GM18858 (cell line): ENCODE data around the gene GULP1.
"Not testable (repeated sequence)": the region's sequence is repeated elsewhere in the genome, so short reads cannot be mapped to it uniquely, and the experiment has no call there.

Experiments used
- ATAC-seq: cut with Tn5 transposase; IDR thresholded peaks from one replicate; pipeline ENCODE4 v1.9.1; 2021; ENCODE audit not compliant: unreplicated experiment

GULP1 gene

GRCh38 chr2:188291617-188292347 is at the start of gene GULP1:
GULP1 (plus strand) TSS chr2:188291874; CDS start chr2:188477703, 185,829 bp downstream.
- ATAC-seq, result no peak

DNA sequence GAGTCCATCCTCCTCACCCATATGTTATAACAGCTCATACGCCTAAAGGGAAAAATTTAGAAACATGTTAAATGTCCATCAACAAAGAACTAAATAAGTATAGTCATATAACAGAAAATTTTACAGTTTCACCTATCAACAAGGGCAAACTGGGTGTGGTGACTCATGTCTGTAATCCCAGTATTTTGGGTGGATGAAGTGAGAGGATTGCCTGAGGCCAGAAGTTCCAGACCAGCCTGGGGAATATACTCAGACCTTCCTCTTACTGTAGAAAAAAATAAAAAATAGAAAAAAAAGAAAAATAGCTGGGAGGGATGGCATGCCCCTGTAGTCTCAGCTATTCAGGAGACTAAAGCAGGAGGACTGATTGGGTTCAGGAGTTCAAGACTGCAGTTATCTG is 48.3 kb upstream of the GULP1 start:
- no peak for ATAC-seq

DNA sequence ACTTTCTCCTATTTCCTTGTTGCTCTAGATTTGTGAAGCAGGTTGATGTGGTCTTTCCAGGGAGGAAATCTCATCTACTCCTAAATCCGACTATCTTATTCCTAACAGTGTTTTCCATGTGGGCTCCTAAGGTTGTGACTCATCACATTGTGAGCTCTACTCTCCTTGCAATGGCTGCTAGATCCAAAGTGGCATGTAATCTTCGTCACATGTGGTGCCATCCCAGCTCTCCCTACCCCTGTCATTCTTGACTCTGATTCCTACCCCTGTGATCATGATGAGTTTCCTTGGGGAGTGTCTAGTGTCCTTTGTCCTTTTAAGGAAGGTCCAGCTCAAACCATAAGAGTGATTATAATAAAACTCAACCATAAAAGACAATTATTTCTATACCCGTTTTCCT is 47.3 kb upstream of the GULP1 start:
- ATAC-seq, result no peak

DNA sequence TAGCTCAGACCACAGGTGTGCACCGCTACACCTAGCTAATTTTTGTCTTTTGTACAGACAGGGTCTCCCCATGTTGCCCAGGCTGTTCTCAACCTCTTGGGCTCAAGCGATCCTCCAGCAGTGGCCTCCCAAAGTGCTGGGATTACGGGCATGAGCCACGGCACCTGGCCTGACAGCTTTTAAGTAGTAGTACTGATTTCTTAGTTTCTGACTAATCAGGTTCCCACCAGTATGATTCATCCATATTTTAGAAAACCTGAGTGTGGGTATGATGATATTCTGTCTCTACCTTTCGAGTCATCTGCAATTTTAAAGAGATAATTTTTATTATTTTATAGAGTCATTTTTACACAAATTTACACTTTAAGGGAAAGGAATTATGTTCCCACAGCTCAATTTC is 46.4 kb upstream of the GULP1 start:
- no peak for ATAC-seq

DNA sequence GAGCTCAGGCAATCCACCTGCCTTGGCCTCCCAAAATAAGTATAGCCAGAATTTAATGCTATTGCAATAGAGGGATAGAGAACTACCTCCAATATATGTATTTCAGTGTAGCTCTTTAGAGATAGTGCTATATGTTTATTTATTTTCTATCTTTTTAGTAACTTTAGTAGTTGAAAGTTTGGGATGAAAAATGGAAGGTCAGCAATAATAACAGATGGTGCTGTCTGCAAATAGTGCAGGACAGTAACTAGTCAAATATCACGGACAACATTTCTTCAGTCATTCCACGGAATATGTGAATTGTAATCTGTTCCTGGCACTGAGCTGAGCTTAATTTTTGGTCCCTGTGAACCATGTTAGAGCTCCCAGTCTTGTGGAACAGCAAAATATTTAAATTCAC is 43.2 kb upstream of the GULP1 start:
- ATAC-seq, result no peak

- no peak for ATAC-seq
These were observed 40.6 kb upstream of the GULP1 start for GRCh38 chr2:188251034-188251433.

DNA sequence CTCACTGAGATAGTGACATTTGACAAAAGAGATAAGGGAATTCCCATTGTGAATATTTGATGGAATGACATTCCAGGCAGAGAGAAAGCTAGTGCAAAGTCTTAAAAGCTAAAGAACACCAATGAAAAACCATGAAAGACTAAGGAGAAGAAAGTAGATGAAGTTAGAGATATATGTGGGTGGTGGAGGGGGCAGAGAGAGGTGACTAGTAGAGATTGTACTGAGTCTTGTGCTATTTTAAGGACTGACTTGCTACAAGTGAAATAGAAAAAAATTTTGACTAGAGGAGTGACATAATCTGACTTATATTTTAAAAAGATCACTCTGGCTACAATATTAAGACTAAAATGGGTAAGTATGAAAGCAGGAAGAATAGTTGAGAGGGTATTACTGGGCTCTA is 35.3 kb upstream of the GULP1 start:
- no peak for ATAC-seq

- ATAC-seq, result no peak
These were observed 26.4 kb upstream of the GULP1 start for GRCh38 chr2:188265315-188265714.

- no peak for ATAC-seq
These were observed 23.9 kb upstream of the GULP1 start for GRCh38 chr2:188267776-188268175.

DNA sequence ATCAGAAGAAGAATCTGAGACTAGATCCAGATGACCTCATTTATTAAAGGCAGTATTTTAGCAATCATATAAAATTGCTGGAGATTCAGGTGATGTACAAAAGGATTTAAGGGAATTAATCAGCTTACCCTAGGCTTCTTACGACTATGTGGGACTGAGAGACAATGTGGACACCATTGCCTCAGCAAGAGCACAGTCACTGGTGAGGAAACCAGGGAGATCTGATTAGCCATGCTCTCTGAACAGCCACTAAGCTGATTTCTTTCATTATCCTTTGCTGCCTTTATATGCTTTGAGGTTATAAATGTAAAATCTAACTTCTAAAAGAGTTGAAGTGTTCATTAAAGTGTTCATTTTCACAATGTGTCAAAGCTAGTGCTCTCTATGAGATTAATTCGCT is 22.7 kb upstream of the GULP1 start:
- ATAC-seq, result no peak

DNA sequence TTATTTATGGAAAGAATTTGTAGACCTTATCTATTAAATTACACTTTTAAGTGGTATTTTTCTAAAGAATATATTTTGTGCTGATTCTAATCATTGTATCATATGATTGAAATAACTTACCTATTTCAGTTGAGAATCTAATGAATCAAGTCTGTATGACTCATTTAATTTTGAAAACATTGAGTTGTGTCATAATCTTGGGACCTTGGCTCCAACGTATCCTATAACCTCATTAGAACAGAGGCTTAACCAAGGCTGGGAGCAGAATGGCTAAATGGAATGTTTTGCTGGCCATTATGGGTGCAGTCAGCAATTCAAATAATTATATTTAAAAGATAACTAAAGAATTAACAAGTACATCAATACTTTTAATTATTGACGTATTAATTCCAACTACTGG is 19.6 kb upstream of the GULP1 start:
- ATAC-seq, result no peak

DNA sequence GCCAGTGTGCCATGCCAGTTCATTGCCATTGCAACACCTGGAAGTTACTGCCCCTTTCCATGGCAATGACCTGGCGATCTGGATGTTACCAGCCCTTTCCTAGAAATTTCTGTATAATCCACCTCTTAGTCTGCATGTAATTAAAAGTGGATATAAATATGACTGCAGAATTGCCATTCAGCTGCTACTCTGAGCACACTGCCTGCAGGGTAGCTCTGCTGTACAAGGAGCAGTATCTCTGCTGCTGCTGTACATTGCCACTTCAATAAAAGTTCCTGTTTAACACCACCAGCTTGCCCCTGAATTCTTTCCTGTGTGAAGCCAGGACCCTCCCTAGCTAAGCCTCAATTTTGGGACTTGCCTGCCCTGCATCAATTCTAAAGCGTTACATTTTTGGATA is 17.4 kb upstream of the GULP1 start:
- ATAC-seq, result no peak

DNA sequence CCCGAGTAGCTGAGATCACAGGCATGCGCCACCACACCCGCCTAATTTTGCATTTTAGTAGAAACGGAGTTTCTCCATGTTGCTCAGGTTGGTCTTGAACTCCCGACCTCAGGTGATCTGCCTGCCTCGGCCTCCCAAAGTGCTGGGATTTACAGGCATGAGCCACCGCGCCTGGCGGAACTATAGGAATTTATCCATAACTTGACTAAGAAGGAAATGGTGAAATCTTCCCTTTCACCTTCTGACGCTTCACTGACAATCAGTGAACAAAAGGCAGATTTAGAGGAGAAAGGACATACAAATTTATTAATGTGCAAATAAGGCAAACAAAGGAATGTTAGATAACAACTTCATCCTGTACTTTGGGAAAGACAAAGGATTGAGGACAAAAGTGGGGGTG is 15.4 kb upstream of the GULP1 start:
- no peak for ATAC-seq

DNA sequence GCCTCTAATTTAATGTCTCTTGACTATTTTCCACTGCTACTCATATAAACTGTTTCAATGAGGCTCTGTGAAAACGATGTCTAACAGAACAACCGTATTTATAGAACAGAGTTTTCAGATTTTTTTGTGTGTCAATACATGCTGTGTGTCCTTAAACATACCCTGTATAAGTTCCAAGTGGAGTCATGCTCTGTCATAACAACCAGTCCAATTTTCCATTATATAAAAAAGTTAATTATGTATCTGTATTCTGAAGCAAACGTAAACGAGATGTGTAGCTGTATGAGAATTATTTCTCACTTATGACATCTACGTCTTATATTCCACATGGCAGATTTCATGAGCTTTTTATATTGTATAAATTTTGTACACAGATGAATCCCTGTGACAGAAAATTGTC is 13.9 kb upstream of the GULP1 start:
- no peak for ATAC-seq

GRCh38 chr2:188278388-188279092 is 13.1 kb upstream of the GULP1 start:
- no peak for ATAC-seq

DNA sequence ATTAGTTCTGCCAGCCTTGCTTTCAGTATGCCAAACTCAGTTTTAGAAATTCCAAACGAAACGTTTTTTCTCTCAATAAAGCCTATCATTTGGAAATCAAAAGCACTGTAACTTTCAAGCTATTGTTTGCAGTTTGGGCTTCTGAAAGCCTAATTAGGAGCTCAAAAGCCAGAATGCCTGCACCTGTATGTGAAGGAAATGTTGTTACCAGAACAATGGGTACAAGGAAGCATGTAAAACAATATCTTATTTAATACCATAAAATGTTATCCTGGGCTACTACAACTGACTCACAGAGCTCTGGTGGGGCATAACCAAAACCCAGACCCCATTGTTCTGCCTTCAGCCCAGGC is 12.6 kb upstream of the GULP1 start:
- ATAC-seq, result no peak

DNA sequence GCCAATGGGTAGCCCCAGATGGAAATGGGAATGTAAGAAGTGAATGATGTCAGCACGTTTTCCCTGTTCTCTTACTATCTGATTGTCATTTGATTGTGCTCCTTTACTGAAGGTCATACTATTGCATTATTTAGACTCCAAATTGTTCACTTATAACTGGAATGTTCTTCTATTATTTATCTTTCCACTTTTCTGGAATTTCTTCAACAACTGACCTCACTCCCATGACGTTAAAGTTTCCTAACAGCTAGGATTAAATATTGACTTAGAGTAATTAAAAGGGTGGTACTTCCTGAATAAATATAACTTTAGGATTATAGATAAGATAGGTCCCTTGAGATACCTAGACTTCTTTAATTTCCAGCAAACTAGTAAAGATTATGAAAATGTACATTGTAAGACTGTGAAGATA is 10.9 kb upstream of the GULP1 start:
- ATAC-seq, result no peak

DNA sequence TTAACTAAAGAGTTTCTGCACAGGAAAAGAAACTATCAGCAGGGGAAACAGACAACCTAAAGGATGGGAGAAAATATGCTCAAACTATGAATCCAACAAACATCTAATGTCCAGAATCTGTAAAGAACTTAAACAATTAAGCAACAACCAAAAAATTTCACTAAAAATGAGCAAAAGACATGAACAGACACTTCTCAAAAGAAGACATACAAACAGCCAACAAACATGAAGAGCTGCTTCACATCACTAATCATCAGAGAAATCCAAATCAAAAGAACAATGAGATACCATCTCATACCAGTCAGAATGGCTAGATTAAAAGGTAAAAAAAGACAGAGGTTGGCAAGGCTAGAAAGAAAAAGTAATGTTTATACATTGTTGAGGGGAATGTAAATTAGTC is 8.8 kb upstream of the GULP1 start:
- ATAC-seq, result no peak

DNA sequence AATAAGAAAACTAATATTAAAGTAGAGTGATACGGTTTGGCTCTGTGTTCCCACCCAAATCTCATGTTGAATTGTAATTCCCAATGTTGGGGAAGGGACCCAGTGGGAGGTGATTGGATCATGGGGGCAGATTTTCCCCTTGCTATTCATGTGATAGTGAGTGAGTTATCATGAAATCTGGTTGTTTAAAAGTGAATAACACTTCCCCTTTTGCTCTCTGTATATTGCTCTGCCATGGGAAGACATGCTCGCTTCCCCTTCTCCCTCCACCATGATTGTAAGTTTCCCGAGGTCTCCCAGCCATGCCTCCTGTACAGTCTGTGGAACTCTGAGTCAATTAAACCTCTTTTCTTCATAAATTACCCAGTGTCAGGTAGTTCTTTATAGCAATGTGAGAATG is 7.4 kb upstream of the GULP1 start:
- not testable (repeated sequence) for ATAC-seq

GRCh38 chr2:188285049-188285448 is 6.6 kb upstream of the GULP1 start:
- ATAC-seq, result no peak

DNA sequence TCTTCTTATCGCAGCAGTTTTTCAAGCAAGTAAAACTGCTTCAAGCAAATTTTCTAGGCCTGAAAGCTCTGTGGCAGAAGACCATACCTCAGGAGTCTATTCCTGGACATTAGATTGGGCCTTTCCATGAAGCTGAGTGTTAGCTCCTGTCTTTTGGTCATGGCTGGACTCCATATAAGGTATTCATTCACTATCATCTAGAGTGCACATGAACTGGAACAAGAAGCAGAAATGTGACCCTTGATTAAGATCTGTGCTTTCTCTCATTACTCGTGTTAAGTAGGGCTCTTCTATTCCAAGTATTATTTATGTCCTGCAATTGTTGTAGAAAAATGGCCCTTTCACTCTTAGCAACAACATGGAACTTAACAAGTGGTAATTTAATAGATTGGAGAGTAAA is 5.9 kb upstream of the GULP1 start:
- no peak for ATAC-seq

DNA sequence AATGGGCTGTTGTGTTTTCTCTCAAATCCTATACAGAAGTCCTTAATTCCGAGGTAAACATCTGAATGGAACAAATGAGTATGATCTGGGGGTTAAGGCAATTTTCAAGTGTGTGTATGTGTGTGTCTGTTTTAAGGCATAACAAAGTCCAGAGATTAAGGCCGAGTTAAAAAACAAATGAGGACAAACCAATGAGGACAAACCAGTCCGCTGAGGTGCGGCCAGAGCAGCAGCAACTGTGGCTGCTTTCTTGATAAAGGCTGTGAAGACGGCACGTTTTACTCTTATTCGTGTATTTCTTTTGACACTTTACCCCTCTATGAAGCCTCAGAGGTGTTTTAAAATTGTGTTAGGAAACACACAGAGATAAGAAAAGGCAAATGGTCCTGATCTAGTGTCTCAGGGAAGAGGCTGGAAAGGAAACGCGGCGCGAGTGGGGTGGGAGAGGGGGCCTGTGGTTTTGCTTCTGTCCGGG is 495 bp upstream of the GULP1 start:
- no peak for ATAC-seq
